GM18505 (cell line): ENCODE measurements around the gene OR5D14.

Experiments used
- ATAC-seq: cut with Tn5 transposase; IDR thresholded peaks from one replicate; pipeline ENCODE4 v1.9.1; 2021; ENCODE audit not compliant: unreplicated experiment
- POLR2A ChIP-seq: IDR thresholded peaks from 4 replicates; pipeline ENCODE4 v1.6.1; 2011; ENCODE audit warnings: borderline replicate concordance; ENCODE audit not compliant: insufficient read depth, insufficient read length; ENCODE audit errors: extremely low read depth

Gene OR5D14

DNA sequence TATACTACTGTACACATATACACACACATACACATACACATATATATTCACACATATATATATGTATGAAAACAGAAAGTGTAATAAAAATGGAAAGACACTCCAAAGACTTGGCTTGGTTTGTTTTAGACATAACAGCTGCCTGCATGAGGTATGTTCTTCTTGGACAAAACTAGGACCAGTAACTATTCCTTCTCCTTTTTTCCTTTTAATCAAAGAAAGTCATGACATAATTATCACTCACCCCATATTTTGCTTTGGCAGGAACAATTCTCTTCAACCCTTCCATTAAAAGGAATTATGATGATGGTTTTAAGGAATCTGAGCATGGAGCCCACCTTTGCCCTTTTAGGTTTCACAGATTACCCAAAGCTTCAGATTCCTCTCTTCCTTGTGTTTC, at the start of gene OR5D14:
TSS of gene OR5D14 (plus strand) at position 301 of the 400 bp plus-strand sequence. CDS start at position 301, 0 bp downstream.
- ATAC-seq, result no peak
- no peak for TF ChIP-seq POLR2A

DNA sequence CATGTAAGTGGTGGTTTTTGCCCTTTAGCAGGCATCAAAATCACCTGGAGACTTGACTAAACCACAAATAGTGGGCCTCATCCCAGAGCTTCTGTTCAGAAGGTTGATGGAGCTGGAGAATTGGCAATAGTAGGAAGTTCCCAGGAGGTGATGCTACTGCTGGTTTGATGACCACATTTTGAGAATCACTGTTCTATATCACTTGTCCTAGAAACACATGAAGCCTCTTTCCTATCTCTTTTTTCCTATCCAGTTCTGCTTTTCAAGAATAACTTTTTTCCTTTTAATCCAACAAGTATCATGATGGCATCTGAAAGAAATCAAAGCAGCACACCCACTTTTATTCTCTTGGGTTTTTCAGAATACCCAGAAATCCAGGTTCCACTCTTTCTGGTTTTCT, 22.2 kb upstream of the OR5D14 start, which contains the start of gene OR5D13:
TSS of gene OR5D13 (plus strand) at position 301 of the 400 bp plus-strand sequence. CDS start at position 301, 0 bp downstream.
- ATAC-seq, result no peak
- TF ChIP-seq POLR2A, result no peak

- TF ChIP-seq POLR2A, result no peak
- no peak for ATAC-seq
These were observed 3.8 kb upstream of the OR5D14 start for GRCh38 chr11:55791606-55792005.

- ATAC-seq, result no peak
- TF ChIP-seq POLR2A, result no peak
These were observed 2.0 kb upstream of the OR5D14 start for GRCh38 chr11:55793321-55793720.

GRCh38 chr11:55806248-55806647, 10.9 kb downstream of the OR5D14 start:
- TF ChIP-seq POLR2A, result no peak
- no peak for ATAC-seq

- TF ChIP-seq POLR2A, result no peak
- ATAC-seq, result no peak
These were observed 15.7 kb downstream of the OR5D14 start, which contains the start of gene OR5L1 for GRCh38 chr11:55811067-55811466. OR5L1 (plus strand) TSS chr11:55811367; CDS start chr11:55811467, 100 bp downstream.

- no peak for TF ChIP-seq POLR2A
- ATAC-seq, result no peak
These were observed 24.0 kb downstream of the OR5D14 start, which contains the start of gene OR5D18 for GRCh38 chr11:55819330-55819729. OR5D18 (plus strand) TSS chr11:55819630; CDS start chr11:55819630, 0 bp downstream.

- no peak for TF ChIP-seq POLR2A
- no peak for ATAC-seq
These were observed 31.6 kb downstream of the OR5D14 start, which contains the start of gene OR5L2 for GRCh38 chr11:55826919-55827318. OR5L2 (plus strand) TSS chr11:55827219; CDS start chr11:55827219, 0 bp downstream.

DNA sequence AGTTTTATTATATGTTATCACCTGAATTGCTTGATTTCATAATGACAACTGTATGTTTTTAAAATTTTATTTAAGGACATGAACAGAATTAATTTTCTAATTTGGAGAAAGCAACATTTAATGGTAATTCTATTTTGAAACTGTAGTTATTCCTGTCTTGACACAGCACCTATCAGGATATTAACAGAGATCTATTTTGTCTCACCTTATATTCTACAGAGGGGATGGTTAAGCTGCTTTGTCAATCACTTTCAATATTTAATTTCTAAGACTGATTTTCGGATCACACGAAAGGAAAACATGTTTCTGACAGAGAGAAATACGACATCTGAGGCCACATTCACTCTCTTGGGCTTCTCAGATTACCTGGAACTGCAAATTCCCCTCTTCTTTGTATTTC, 43.1 kb downstream of the OR5D14 start, which contains the start of gene OR5D16:
TSS of gene OR5D16 (plus strand) at position 301 of the 400 bp plus-strand sequence. CDS start at position 301, 0 bp downstream.
- ATAC-seq, result no peak
- TF ChIP-seq POLR2A, result no peak
